GM18498 (cell line): Measurements from ENCODE around the gene PLA2G2F.

Experiments
- ATAC-seq: cut with Tn5 transposase; IDR thresholded peaks from one replicate; pipeline ENCODE4 v1.9.1; 2021; ENCODE audit warnings: mild to moderate bottlenecking, moderate library complexity; ENCODE audit not compliant: unreplicated experiment

PLA2G2F gene

GRCh38 chr1:20138961-20139550 is at the start of gene PLA2G2F:
Gene PLA2G2F (plus strand): TSS chr1:20139323. CDS start chr1:20139428, 105 bp downstream.
- ATAC-seq: no peak

GRCh38 chr1:20089328-20090077 is 49.6 kb upstream of the PLA2G2F start:
- no peak for ATAC-seq

GRCh38 chr1:20090119-20090518 is 49.0 kb upstream of the PLA2G2F start:
- ATAC-seq: no peak

GRCh38 chr1:20090641-20091040 is 48.5 kb upstream of the PLA2G2F start:
- no peak for ATAC-seq

GRCh38 chr1:20093303-20093702 is 45.8 kb upstream of the PLA2G2F start:
- ATAC-seq: no peak

- ATAC-seq: no peak
Observed at GRCh38 chr1:20093940-20094391, 45.2 kb upstream of the PLA2G2F start.

- ATAC-seq: no peak
Observed at GRCh38 chr1:20095564-20096434, 43.3 kb upstream of the PLA2G2F start.

GRCh38 chr1:20096840-20097447 is 42.2 kb upstream of the PLA2G2F start:
- no peak for ATAC-seq

GRCh38 chr1:20099533-20099932 is 39.6 kb upstream of the PLA2G2F start:
- no peak for ATAC-seq

GRCh38 chr1:20100632-20101355 is 38.3 kb upstream of the PLA2G2F start:
- peak; percentile 47 for ATAC-seq

GRCh38 chr1:20102875-20103274 is 36.2 kb upstream of the PLA2G2F start:
- no peak for ATAC-seq

GRCh38 chr1:20105856-20106255 is 33.3 kb upstream of the PLA2G2F start:
- no peak for ATAC-seq

- ATAC-seq: no peak
Observed at GRCh38 chr1:20107351-20107750, 31.8 kb upstream of the PLA2G2F start.

- no peak for ATAC-seq
Observed at GRCh38 chr1:20107796-20108195, 31.3 kb upstream of the PLA2G2F start.

- no peak for ATAC-seq
Observed at GRCh38 chr1:20108366-20109123, 30.6 kb upstream of the PLA2G2F start.

- ATAC-seq: no peak
Observed at GRCh38 chr1:20109223-20109856, 29.8 kb upstream of the PLA2G2F start.

GRCh38 chr1:20110679-20111078 is 28.4 kb upstream of the PLA2G2F start:
- ATAC-seq: no peak

- no peak for ATAC-seq
Observed at GRCh38 chr1:20111452-20111851, 27.7 kb upstream of the PLA2G2F start.

- no peak for ATAC-seq
Observed at GRCh38 chr1:20112279-20113000, 26.7 kb upstream of the PLA2G2F start.
